A673 (cell line): Measurements from ENCODE around the gene BIRC7.

Source experiments
- EZH2 ChIP-seq: fragments of 200-600 bp; sonication (generic); IDR thresholded peaks from 2 replicates; pipeline ENCODE4 v1.6.1; 2017; ENCODE audit warnings: borderline replicate concordance, low read depth, mild to moderate bottlenecking, mixed read lengths, antibody characterized with exemption, low read length; ENCODE audit not compliant: poor library complexity, severe bottlenecking
- TF ChIP-seq, protein P1 (sequence below): fragments of 300-800, 200-600 bp; sonication (generic); conservative IDR thresholded peaks from 2 replicates; pipeline ENCODE4 v1.5.1; 2017; ENCODE audit warnings: low read depth, mild to moderate bottlenecking, antibody characterized with exemption, low read length, moderate library complexity, mixed read lengths

- TF ChIP-seq, protein P1, sequence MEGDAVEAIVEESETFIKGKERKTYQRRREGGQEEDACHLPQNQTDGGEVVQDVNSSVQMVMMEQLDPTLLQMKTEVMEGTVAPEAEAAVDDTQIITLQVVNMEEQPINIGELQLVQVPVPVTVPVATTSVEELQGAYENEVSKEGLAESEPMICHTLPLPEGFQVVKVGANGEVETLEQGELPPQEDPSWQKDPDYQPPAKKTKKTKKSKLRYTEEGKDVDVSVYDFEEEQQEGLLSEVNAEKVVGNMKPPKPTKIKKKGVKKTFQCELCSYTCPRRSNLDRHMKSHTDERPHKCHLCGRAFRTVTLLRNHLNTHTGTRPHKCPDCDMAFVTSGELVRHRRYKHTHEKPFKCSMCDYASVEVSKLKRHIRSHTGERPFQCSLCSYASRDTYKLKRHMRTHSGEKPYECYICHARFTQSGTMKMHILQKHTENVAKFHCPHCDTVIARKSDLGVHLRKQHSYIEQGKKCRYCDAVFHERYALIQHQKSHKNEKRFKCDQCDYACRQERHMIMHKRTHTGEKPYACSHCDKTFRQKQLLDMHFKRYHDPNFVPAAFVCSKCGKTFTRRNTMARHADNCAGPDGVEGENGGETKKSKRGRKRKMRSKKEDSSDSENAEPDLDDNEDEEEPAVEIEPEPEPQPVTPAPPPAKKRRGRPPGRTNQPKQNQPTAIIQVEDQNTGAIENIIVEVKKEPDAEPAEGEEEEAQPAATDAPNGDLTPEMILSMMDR: no peak
- TF ChIP-seq EZH2: no peak
Measured at GRCh38 chr20:63212393-63212730, 23.3 kb upstream of the BIRC7 start.
